Measurements from ENCODE around the gene PSEN1. TPM values are rescaled to one million over a fixed set of nuclear protein-coding genes. Genes with fewer than 3 reads are reported as not detected.

The PSEN1 gene
- total and polyA plus RNA-seq, 2 donors (not counting 3 experiments of a cell fraction or from before 2014, with no cell fraction given) = 16.5 to 36.8 TPM

DNA sequence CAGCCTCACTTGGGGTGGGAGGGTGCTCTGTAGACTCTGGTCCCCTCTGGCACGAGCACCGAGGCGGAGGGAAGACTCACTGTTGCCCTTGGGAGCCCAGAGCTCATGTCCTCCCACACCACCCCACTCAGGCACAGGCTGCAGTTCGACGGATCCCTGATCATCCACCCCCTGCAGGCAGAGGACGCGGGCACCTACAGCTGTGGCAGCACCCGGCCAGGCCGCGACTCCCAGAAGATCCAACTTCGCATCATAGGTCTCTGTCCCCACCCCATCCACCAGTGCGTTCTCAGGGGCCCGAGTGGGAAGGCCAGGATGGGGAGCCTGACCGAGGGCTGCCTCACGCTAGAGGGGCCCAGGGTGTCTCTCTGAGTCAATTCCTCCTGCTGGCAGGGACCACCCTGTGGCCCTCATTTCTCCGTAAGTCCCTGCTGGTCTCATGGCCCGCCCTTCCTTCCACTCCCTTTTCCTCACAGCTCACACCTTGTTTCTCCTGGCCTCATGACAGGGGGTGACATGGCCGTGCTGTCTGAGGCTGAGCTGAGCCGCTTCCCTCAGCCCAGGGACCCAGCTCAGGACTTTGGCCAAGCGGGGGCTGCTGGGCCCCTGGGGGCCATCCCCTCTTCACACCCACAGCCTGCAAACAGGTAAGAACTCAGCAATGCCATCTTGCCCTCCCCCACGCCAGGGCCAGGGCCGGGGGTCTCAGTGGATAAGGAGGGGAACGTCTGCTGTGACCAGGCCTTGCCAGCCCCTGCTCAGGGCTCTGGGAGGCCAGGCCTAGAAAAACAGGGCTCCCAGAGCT is 128.0 kb downstream of the PSEN1 start:
- intact Hi-C loops (cut with micrococcal nuclease) = no loop called here
- Histone ChIP-seq H4K20me1 (replicated peaks; ENCODE audit: control insufficient read depth, extremely low read depth, insufficient read depth, low read length) (no peaks in the 10 kb centered on the region), H3K9ac (replicated peaks; ENCODE audit: extremely low read depth, insufficient read depth, low read length) (no peak overlapping the region), H3K36me3 (ENCODE audit: control insufficient read depth in 2 of 2, extremely low read depth in 1 of 2, insufficient read depth in 2 of 2, low read length in 2 of 2) (no peaks in the 10 kb centered on the region), H3K79me2 (ENCODE audit: control insufficient read depth, insufficient read depth, low read length) (no peaks in the 10 kb centered on the region), H3K4me1 (ENCODE audit: control insufficient read depth, extremely low read depth, insufficient read depth, low read length) (peaks cover under 1% of the 10 kb centered on the region), H3K4me3 (replicated peaks in 1 of 3; ENCODE audit: insufficient read depth in 1 of 3, low read depth in 1 of 3, low read length in 3 of 3) (no peak overlapping the region), H3K9me1 (replicated peaks; ENCODE audit: control insufficient read depth, extremely low read depth, insufficient read depth, low read length) (no peaks in the 10 kb centered on the region), H2AFZ (ENCODE audit: low read depth, low read length) (no peak overlapping the region), H3K27me3 (ENCODE audit: control insufficient read depth in 2 of 2, insufficient read depth in 2 of 2, low read length in 2 of 2) (no peaks in the 10 kb centered on the region), H3K27ac (ENCODE audit: insufficient read depth, low read depth, low read length) (no peak overlapping the region), H3K4me2 (ENCODE audit: insufficient read depth, low read length) (no peak overlapping the region), H3K9me3 (replicated peaks; ENCODE audit: control insufficient read depth, insufficient read depth, low read length) (no peaks in the 10 kb centered on the region)
- BruUV-seq (replicated peaks) = no TSS peak
- dilution Hi-C loops (cut with MboI; ENCODE audit: extremely low pct_ligation_motif_present, low sequenced_read_pairs) = no loop called here
- FAIRE-seq = no peak
- TF ChIP-seq EZH2 (IDR thresholded peaks at IDR 0.05; ENCODE audit: borderline replicate concordance, low read depth, low read length, severe bottlenecking) (no peak), GATA2 (IDR thresholded peaks at IDR 0.05; ENCODE audit: insufficient read depth, insufficient read length, low read depth, low read length) (no peak), FOS (IDR thresholded peaks at IDR 0.05; ENCODE audit: borderline replicate concordance, insufficient read depth, low read length) (no peak), JUN (IDR thresholded peaks at IDR 0.05; ENCODE audit: borderline replicate concordance, insufficient read depth, insufficient read length, low read depth) (no peak), POLR2AphosphoS5 (IDR thresholded peaks at IDR 0.05; ENCODE audit: insufficient read depth, low read depth, low read length) (no peak), MYC (IDR thresholded peaks at IDR 0.05; ENCODE audit: low read depth, low read length) (no peak)
- TF ChIP-seq, protein P1, sequence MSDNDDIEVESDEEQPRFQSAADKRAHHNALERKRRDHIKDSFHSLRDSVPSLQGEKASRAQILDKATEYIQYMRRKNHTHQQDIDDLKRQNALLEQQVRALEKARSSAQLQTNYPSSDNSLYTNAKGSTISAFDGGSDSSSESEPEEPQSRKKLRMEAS (IDR thresholded peaks at IDR 0.05; ENCODE audit: insufficient read depth, insufficient read length) = no peak
- TF ChIP-seq, protein P2, sequence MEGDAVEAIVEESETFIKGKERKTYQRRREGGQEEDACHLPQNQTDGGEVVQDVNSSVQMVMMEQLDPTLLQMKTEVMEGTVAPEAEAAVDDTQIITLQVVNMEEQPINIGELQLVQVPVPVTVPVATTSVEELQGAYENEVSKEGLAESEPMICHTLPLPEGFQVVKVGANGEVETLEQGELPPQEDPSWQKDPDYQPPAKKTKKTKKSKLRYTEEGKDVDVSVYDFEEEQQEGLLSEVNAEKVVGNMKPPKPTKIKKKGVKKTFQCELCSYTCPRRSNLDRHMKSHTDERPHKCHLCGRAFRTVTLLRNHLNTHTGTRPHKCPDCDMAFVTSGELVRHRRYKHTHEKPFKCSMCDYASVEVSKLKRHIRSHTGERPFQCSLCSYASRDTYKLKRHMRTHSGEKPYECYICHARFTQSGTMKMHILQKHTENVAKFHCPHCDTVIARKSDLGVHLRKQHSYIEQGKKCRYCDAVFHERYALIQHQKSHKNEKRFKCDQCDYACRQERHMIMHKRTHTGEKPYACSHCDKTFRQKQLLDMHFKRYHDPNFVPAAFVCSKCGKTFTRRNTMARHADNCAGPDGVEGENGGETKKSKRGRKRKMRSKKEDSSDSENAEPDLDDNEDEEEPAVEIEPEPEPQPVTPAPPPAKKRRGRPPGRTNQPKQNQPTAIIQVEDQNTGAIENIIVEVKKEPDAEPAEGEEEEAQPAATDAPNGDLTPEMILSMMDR (IDR thresholded peaks at IDR 0.05; ENCODE audit: extremely low read depth in 1 of 2, insufficient read depth in 1 of 2, low read depth in 1 of 2, low read length in 2 of 2) = no peak
- DNase-seq (ENCODE audit: low read depth, low spot score) = no peak
- CTCF ChIA-PET = interaction anchor here (1.1 to 2.5 kb wide), 4 partner anchors 16 to 208 kb away, joined by 4 to 9 read pairs (median 6); no protein-coding TSS in a partner anchor
- POLR2A ChIA-PET = no interaction called here

Data from endothelial cell of umbilical vein (primary cell).